GM12878 (cell line): Measurements from ENCODE around the gene CYLC2. TPM values are rescaled to one million over a fixed set of nuclear protein-coding genes. Genes with fewer than 3 reads are reported as not detected.

Experiments
- ATAC-seq: fragments of 200-7000 bp; cut with Tn5 transposase; 3 replicates; pipeline ENCODE4 v1.9.1; 2020; ENCODE audit warnings: mild to moderate bottlenecking, moderate library complexity
- BruUV-seq: library from RNA; stranded (reverse); fragments of 400-500 nt; replicated peaks from 2 replicates; lab custom pipeline; 2021; lab: Mats Ljungman, UMichigan
- CTCF ChIA-PET: fragments of 300-600 bp; sonication (Branson Sonifier 250); formaldehyde crosslinking; extraction: SDS; loops from one replicate; lab custom pipeline; 2021; ENCODE audit warnings: inconsistent platforms; lab: Yijun Ruan, JAX
- POLR2A ChIA-PET: fragments of 350-600 bp; formaldehyde crosslinking; extraction: SDS; loops from one replicate; lab custom pipeline; 2021; ENCODE audit warnings: inconsistent platforms; lab: Charles Lee
- RAD21 ChIA-PET: fragments of 300-600 bp; sonication (Branson Sonifier 250); formaldehyde crosslinking; loops from one replicate; lab custom pipeline; 2023; ENCODE audit warnings: antibody characterized with exemption; ENCODE audit not compliant: unreplicated experiment; lab: Charles Lee
- SMC1A ChIA-PET: fragments of 300-600 bp; sonication (Branson Sonifier 250); formaldehyde crosslinking; loops from one replicate; lab custom pipeline; 2023; ENCODE audit not compliant: unreplicated experiment, uncharacterized antibody; lab: Charles Lee
- DNase-seq: peaks from one replicate; pipeline ENCODE4 v3.0.0-alpha.2; 2011; ENCODE audit warnings: low read depth, low spot score
- FAIRE-seq: peaks from 3 replicates; lab custom pipeline; 2011; peaks lifted over from hg19 to GRCh38; lab: Jason Lieb, UNC
- H2AFZ ChIP-seq: 2 replicates; pipeline ENCODE4 v1.6.0; 2011; ENCODE audit warnings: low read depth, low read length, control low read depth; ENCODE audit not compliant: control insufficient read depth
- H3K27ac ChIP-seq: 2 replicates; pipeline ENCODE4 v1.5.1; 2011; ENCODE audit warnings: control low read depth; ENCODE audit not compliant: control insufficient read depth, insufficient read depth
- H3K27me3 ChIP-seq, 2 experiments: replicated peaks in 1 of 2; 2 replicates each; pipeline versions ENCODE4 v1.6.0 to v1.6.1; 2011; ENCODE audit warnings: low read length in 1 of 2; ENCODE audit not compliant: control insufficient read depth in 2 of 2, insufficient read depth in 2 of 2
- H3K36me3 ChIP-seq, 2 experiments: 2 replicates each; pipeline ENCODE4 v1.5.1; 2011; ENCODE audit warnings: low read length in 1 of 2; ENCODE audit not compliant: control insufficient read depth in 2 of 2, insufficient read depth in 2 of 2
- H3K4me1 ChIP-seq: 2 replicates; pipeline ENCODE4 v1.6.1; 2011; ENCODE audit warnings: mild to moderate bottlenecking, low read length, moderate library complexity, mixed read lengths; ENCODE audit not compliant: control insufficient read depth, insufficient read depth
- H3K4me2 ChIP-seq: 2 replicates; pipeline ENCODE4 v1.6.0; 2011; ENCODE audit warnings: control low read depth; ENCODE audit not compliant: control insufficient read depth, insufficient read depth
- H3K4me3 ChIP-seq: fragments of 200-600 bp; sonication (generic); 2 replicates; pipeline ENCODE4 v1.5.1; 2016
- H3K79me2 ChIP-seq: 2 replicates; pipeline ENCODE4 v1.6.0; 2011; ENCODE audit warnings: low read length; ENCODE audit not compliant: control insufficient read depth, insufficient read depth
- H3K9ac ChIP-seq: 2 replicates; pipeline ENCODE4 v1.8.0; 2011; ENCODE audit warnings: low read length, control low read depth, mixed read lengths; ENCODE audit not compliant: control insufficient read depth, insufficient read depth
- H3K9me3 ChIP-seq: replicated peaks from 3 replicates; pipeline ENCODE4 v1.5.1; 2011; ENCODE audit warnings: mild to moderate bottlenecking, low read length; ENCODE audit not compliant: control insufficient read depth, insufficient read depth
- H4K20me1 ChIP-seq: 2 replicates; pipeline ENCODE4 v1.6.0; 2011; ENCODE audit not compliant: control insufficient read depth, insufficient read depth
- ATF7 ChIP-seq: fragments of 450-650 bp; IDR thresholded peaks from 2 replicates; pipeline ENCODE4 v1.6.1; 2016; ENCODE audit warnings: low read depth, mild to moderate bottlenecking
- BMI1 ChIP-seq: fragments of 450-650 bp; IDR thresholded peaks from 2 replicates; pipeline ENCODE4 v1.6.1; 2016; ENCODE audit warnings: mild to moderate bottlenecking, moderate library complexity, borderline replicate concordance
- MYB ChIP-seq: fragments of 150-350 bp; IDR thresholded peaks from 2 replicates; pipeline ENCODE4 v1.6.1; 2014; ENCODE audit warnings: mild to moderate bottlenecking, low read depth, low read length, borderline replicate concordance
- RAD21 ChIP-seq: IDR thresholded peaks from 2 replicates; pipeline ENCODE4 v1.6.1; 2011; ENCODE audit warnings: mild to moderate bottlenecking, low read depth, low read length, moderate library complexity; ENCODE audit not compliant: insufficient read depth
- SIN3A ChIP-seq: IDR thresholded peaks from 2 replicates; pipeline ENCODE4 v1.6.1; 2012; ENCODE audit warnings: low read depth, low read length, improper control_type of control experiment
- SMAD1 ChIP-seq: fragments of 450-650 bp; IDR thresholded peaks from 2 replicates; pipeline ENCODE4 v1.6.1; 2018; ENCODE audit warnings: mild to moderate bottlenecking, low read depth; ENCODE audit not compliant: partially characterized antibody
- SUZ12 ChIP-seq: fragments of 200-600 bp; sonication (generic); IDR thresholded peaks from one replicate; pipeline ENCODE4 v1.6.1; 2018; ENCODE audit warnings: antibody characterized with exemption, mild to moderate bottlenecking; ENCODE audit not compliant: unreplicated experiment
- ZZZ3 ChIP-seq: IDR thresholded peaks from 2 replicates; pipeline ENCODE4 v1.6.1; 2011; ENCODE audit warnings: low read depth; ENCODE audit not compliant: control insufficient read depth, insufficient read length
- WGBS: methylation state at CpG from one replicate; pipeline ENCODE4 v1.1.6; 2016; ENCODE audit warnings: low lambda C conversion rate; ENCODE audit not compliant: insufficient replicate concordance, insufficient coverage; ENCODE audit errors: missing lambda C conversion rate; 5-methylcytosine and 5-hydroxymethylcytosine counted together
- in situ Hi-C: fragments of 300-500 bp; cut with MboI; formaldehyde crosslinking; loops from 9 replicates; pipeline ENCODE4 v1.14.3; 2018; ENCODE audit warnings: mixed read lengths
- intact Hi-C: fragments of 100-400 bp; cut with micrococcal nuclease; formaldehyde crosslinking; loops from one replicate; pipeline ENCODE4 v1.14.2; 2022; ENCODE audit not compliant: unreplicated experiment
- polyA plus RNA-seq, 11 experiments: library from polyadenylated mRNA; depleted of rRNA in 4 of 11; unstranded in 6 of 11; stranded (reverse) in 5 of 11; fragments of >200 nt; fragmentation: Nextera tagmentation in 4 of 11; fragmentation: Illumina TruSeq in 1 of 11; extraction: Ambion mirVana in 4 of 11; extraction: Trizol in 1 of 11; gene quantifications; 1 replicate in 1 of 11; 2 replicates in 10 of 11; pipeline versions ENCODE4 v1.2.1 to v1.2.3, GENCODE V29; 2011 to 2016; ENCODE audit warnings: inconsistent platforms in 2 of 11, missing spikeins in 2 of 11, low read depth in 1 of 11
- total RNA-seq, 4 experiments: library from RNA; depleted of rRNA in 3 of 4; stranded (reverse); fragments of >200 nt in 3 of 4; fragmentation: Illumina TruSeq in 1 of 4; extraction: Trizol in 1 of 4; gene quantifications; 2 replicates each; pipeline versions ENCODE4 v1.2.1 to v1.2.3, GENCODE V29; 2013 to 2021
- TF ChIP-seq, protein P1 (sequence below): fragments of 450-650 bp; IDR thresholded peaks from 2 replicates; pipeline ENCODE4 v1.6.1; 2017; ENCODE audit warnings: borderline replicate concordance
- TF ChIP-seq, protein P2 (sequence below): IDR thresholded peaks from 2 replicates; pipeline ENCODE4 v1.6.1; 2012; ENCODE audit warnings: low read depth, low read length, improper control_type of control experiment
- TF ChIP-seq, protein P3 (sequence below): fragments of 150-350 bp; IDR thresholded peaks from 2 replicates; pipeline ENCODE4 v1.6.1; 2014; ENCODE audit warnings: mild to moderate bottlenecking, low read depth, low read length

The CYLC2 gene
- total and polyA plus RNA-seq, 10 of the 15 experiments (the other 5 are each of a cell fraction or from before 2014, with no cell fraction given) = not detected

DNA sequence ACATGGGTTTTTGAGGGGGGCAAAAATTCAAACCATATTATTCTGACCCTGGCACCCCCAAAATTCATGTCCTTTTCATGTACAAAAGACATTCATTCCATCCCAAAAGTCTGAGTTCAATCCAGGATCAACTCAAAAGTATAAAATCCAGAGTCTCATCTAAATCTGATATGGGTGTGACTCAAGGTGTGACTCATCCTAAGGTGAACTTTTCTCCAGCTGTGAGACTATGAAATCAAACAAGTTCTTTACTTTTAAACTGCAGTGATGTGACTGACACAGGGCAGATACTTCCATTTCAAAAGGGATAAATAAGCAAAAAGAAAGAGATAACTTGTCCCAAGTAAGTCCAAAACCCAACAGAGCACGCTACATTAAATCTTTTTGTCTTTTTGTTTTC, 20.6 kb upstream of the CYLC2 start:
- H4K20me1 ChIP-seq = no peaks in the 10 kb centered on the region
- CTCF ChIA-PET = no interaction called here
- RAD21 ChIA-PET = no interaction called here
- no peaks in the 10 kb centered on the region for H3K9me3 ChIP-seq
- no peak overlapping the region for H3K27ac ChIP-seq
- FAIRE-seq (no peak), ATAC-seq (no peak), DNase-seq (no peak)
- no peaks in the 10 kb centered on the region for H3K4me1 ChIP-seq
- H3K27me3 ChIP-seq = no peaks in the 10 kb centered on the region
- no peak overlapping the region for H3K4me2 ChIP-seq
- BruUV-seq = no TSS peak
- intact Hi-C loops (no loop called here), in situ Hi-C loops (no loop called here)
- SMC1A ChIA-PET = no interaction called here
- no peak overlapping the region for H3K4me3 ChIP-seq
- WGBS = 0% methylated on average over 1 of the region's 1 CpG
- POLR2A ChIA-PET = no interaction called here
- H2AFZ ChIP-seq = no peak overlapping the region
- no peak overlapping the region for H3K9ac ChIP-seq
- H3K79me2 ChIP-seq = no peaks in the 10 kb centered on the region
- TF ChIP-seq, protein P1, sequence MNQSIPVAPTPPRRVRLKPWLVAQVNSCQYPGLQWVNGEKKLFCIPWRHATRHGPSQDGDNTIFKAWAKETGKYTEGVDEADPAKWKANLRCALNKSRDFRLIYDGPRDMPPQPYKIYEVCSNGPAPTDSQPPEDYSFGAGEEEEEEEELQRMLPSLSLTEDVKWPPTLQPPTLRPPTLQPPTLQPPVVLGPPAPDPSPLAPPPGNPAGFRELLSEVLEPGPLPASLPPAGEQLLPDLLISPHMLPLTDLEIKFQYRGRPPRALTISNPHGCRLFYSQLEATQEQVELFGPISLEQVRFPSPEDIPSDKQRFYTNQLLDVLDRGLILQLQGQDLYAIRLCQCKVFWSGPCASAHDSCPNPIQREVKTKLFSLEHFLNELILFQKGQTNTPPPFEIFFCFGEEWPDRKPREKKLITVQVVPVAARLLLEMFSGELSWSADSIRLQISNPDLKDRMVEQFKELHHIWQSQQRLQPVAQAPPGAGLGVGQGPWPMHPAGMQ = no peak
- TF ChIP-seq ATF7 (no peak), RAD21 (no peak), BMI1 (no peak), MYB (no peak), SUZ12 (no peak), SMAD1 (no peak), SIN3A (no peak), ZZZ3 (no peak)
- TF ChIP-seq, protein P2, sequence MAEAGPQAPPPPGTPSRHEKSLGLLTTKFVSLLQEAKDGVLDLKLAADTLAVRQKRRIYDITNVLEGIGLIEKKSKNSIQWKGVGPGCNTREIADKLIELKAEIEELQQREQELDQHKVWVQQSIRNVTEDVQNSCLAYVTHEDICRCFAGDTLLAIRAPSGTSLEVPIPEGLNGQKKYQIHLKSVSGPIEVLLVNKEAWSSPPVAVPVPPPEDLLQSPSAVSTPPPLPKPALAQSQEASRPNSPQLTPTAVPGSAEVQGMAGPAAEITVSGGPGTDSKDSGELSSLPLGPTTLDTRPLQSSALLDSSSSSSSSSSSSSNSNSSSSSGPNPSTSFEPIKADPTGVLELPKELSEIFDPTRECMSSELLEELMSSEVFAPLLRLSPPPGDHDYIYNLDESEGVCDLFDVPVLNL = no peak
- TF ChIP-seq, protein P3, sequence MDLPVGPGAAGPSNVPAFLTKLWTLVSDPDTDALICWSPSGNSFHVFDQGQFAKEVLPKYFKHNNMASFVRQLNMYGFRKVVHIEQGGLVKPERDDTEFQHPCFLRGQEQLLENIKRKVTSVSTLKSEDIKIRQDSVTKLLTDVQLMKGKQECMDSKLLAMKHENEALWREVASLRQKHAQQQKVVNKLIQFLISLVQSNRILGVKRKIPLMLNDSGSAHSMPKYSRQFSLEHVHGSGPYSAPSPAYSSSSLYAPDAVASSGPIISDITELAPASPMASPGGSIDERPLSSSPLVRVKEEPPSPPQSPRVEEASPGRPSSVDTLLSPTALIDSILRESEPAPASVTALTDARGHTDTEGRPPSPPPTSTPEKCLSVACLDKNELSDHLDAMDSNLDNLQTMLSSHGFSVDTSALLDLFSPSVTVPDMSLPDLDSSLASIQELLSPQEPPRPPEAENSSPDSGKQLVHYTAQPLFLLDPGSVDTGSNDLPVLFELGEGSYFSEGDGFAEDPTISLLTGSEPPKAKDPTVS = no peak
- H3K36me3 ChIP-seq = no peaks in the 10 kb centered on the region
